PC-3 (cell line): ENCODE data around the gene FAT4.

Source experiments
- CTCF ChIP-seq: fragments of 300-600 bp; sonication (generic); conservative IDR thresholded peaks from 2 replicates; pipeline ENCODE4 v1.5.1; 2017; ENCODE audit warnings: antibody characterized with exemption, low read depth, mild to moderate bottlenecking, low read length
- EZH2 ChIP-seq: fragments of 300-600 bp; sonication (generic); IDR thresholded peaks from one replicate; pipeline ENCODE4 v1.6.1; 2017; ENCODE audit warnings: antibody characterized with exemption, mild to moderate bottlenecking, low read length; ENCODE audit not compliant: unreplicated experiment
- EZH2phosphoT487 ChIP-seq: fragments of 300-600 bp; sonication (generic); IDR thresholded peaks from 2 replicates; pipeline ENCODE4 v1.6.1; 2018; ENCODE audit warnings: mild to moderate bottlenecking, antibody characterized with exemption, low read length, borderline replicate concordance

GRCh38 chr4:125322366-125322730 lies 7.6 kb downstream of the FAT4 start:
- TF ChIP-seq CTCF: no peak
- no peak for TF ChIP-seq EZH2
- TF ChIP-seq EZH2phosphoT487: no peak
